NCI-H1092 treated with DMSO at 0.1 percent for 48 hours (cell line): ENCODE data around the gene PLEKHM2.

Source experiments
- DNase-seq: peaks from one replicate; lab custom pipeline; 2025; lab: John Stamatoyannopoulos, UW

The PLEKHM2 gene

GRCh38 chr1:15724949-15725880, 41.1 kb downstream of the PLEKHM2 start:
- no peak for DNase-seq

GRCh38 chr1:15726508-15726907, 42.4 kb downstream of the PLEKHM2 start:
- DNase-seq = no peak

GRCh38 chr1:15727021-15727420, 42.9 kb downstream of the PLEKHM2 start:
- no peak for DNase-seq

- no peak for DNase-seq
These were observed 43.3 kb downstream of the PLEKHM2 start for GRCh38 chr1:15727424-15727823.

GRCh38 chr1:15727866-15728534, 43.9 kb downstream of the PLEKHM2 start:
- DNase-seq = no peak

GRCh38 chr1:15728937-15729657, 45.0 kb downstream of the PLEKHM2 start:
- DNase-seq = no peak

- no peak for DNase-seq
These were observed 46.3 kb downstream of the PLEKHM2 start for GRCh38 chr1:15730423-15730822.

GRCh38 chr1:15730936-15731335, 46.8 kb downstream of the PLEKHM2 start:
- DNase-seq = no peak

GRCh38 chr1:15731735-15732685, 47.9 kb downstream of the PLEKHM2 start:
- DNase-seq = no peak

- DNase-seq = no peak
These were observed 48.6 kb downstream of the PLEKHM2 start for GRCh38 chr1:15732686-15733081.

GRCh38 chr1:15733218-15733725, 49.2 kb downstream of the PLEKHM2 start:
- no peak for DNase-seq

- no peak for DNase-seq
These were observed 49.7 kb downstream of the PLEKHM2 start for GRCh38 chr1:15733726-15734226.

- no peak for DNase-seq
These were observed 50.2 kb downstream of the PLEKHM2 start for GRCh38 chr1:15734296-15734695.

GRCh38 chr1:15734901-15735300, 50.8 kb downstream of the PLEKHM2 start:
- no peak for DNase-seq

- no peak for DNase-seq
These were observed 51.4 kb downstream of the PLEKHM2 start for GRCh38 chr1:15735304-15736037.

GRCh38 chr1:15736038-15736891, 52.1 kb downstream of the PLEKHM2 start, which contains the start of gene SLC25A34:
SLC25A34 (plus strand) TSS chr1:15736258; CDS start chr1:15736486, 228 bp downstream.
- no peak for DNase-seq

- no peak for DNase-seq
These were observed 52.8 kb downstream of the PLEKHM2 start for GRCh38 chr1:15736892-15737261.

GRCh38 chr1:15737324-15738319, 53.5 kb downstream of the PLEKHM2 start:
- no peak for DNase-seq
